CD8-positive, alpha-beta memory T cell (primary cell): ENCODE measurements around the gene CHMP5. TPM values are rescaled to one million over a fixed set of nuclear protein-coding genes. Genes with fewer than 3 reads are reported as not detected.

Source experiments
- CTCF ChIA-PET: fragments of 350-600 bp; sonication (Branson Sonifier 250); formaldehyde crosslinking; loops from one replicate; lab custom pipeline; 2021; ENCODE audit warnings: antibody characterized with exemption; lab: Charles Lee
- POLR2A ChIA-PET: fragments of 350-600 bp; sonication (Branson Sonifier 250); formaldehyde crosslinking; loops from one replicate; lab custom pipeline; 2021; ENCODE audit warnings: antibody characterized with exemption; lab: Charles Lee
- DNase-seq, 5 donors: peaks; one replicate each; pipeline versions ENCODE4 v3.0.0 to v3.0.0-alpha.2; 2020 to 2022; ENCODE audit warnings: mixed read lengths in 1 of 5
- H3K27ac ChIP-seq: one replicate; pipeline ENCODE4 v1.7.0; 2013; ENCODE audit warnings: low read depth, mild to moderate bottlenecking, low read length, moderate library complexity
- H3K27me3 ChIP-seq: 2 replicates; pipeline ENCODE4 v1.7.0; 2013; ENCODE audit warnings: low read length, mild to moderate bottlenecking; ENCODE audit not compliant: insufficient read depth, poor library complexity, severe bottlenecking
- H3K36me3 ChIP-seq: 2 replicates; pipeline ENCODE4 v1.7.0; 2013; ENCODE audit warnings: mild to moderate bottlenecking, low read length, moderate library complexity; ENCODE audit not compliant: insufficient read depth
- H3K4me1 ChIP-seq: 2 replicates; pipeline ENCODE4 v1.7.0; 2013; ENCODE audit warnings: mild to moderate bottlenecking, low read length, moderate library complexity; ENCODE audit not compliant: insufficient read depth
- H3K4me3 ChIP-seq: 2 replicates; pipeline ENCODE4 v1.7.0; 2013; ENCODE audit warnings: mild to moderate bottlenecking, low read length
- H3K9me3 ChIP-seq: 2 replicates; pipeline ENCODE4 v1.7.0; 2013; ENCODE audit warnings: mild to moderate bottlenecking, low read length
- H3K27ac Mint-ChIP-seq, 8 donors: one replicate each; pipeline ENCODE4 v1.8.0; 2020 to 2021; ENCODE audit warnings: mixed read lengths in 8 of 8, mild to moderate bottlenecking in 6 of 8, inconsistent platforms in 3 of 8, moderate library complexity in 3 of 8
- H3K27me3 Mint-ChIP-seq, 2 donors: one replicate each; pipeline ENCODE4 v1.8.0; 2020 to 2021; ENCODE audit warnings: mixed read lengths in 2 of 2, mild to moderate bottlenecking in 1 of 2, moderate library complexity in 1 of 2
- H3K36me3 Mint-ChIP-seq, 3 donors: one replicate each; pipeline ENCODE4 v1.8.0; 2020 to 2021; ENCODE audit warnings: mixed read lengths in 3 of 3, inconsistent platforms in 1 of 3, mild to moderate bottlenecking in 1 of 3
- H3K4me1 Mint-ChIP-seq, 3 donors: one replicate each; pipeline ENCODE4 v1.8.0; 2020 to 2021; ENCODE audit warnings: mixed read lengths in 3 of 3, inconsistent platforms in 1 of 3, mild to moderate bottlenecking in 1 of 3
- H3K4me3 Mint-ChIP-seq, 7 donors: one replicate each; pipeline ENCODE4 v1.8.0; 2020 to 2021; ENCODE audit warnings: mixed read lengths in 7 of 7, mild to moderate bottlenecking in 6 of 7, moderate library complexity in 4 of 7, inconsistent platforms in 2 of 7
- H3K9me3 Mint-ChIP-seq, 5 donors: one replicate each; pipeline ENCODE4 v1.8.0; 2020 to 2022; ENCODE audit warnings: mixed read lengths in 5 of 5, mild to moderate bottlenecking in 3 of 5, moderate library complexity in 2 of 5, inconsistent platforms in 1 of 5
- polyA plus RNA-seq: library from polyadenylated mRNA; unstranded; fragments of 300-500 nt; fragmentation: Illumina TruSeq; gene quantifications from one replicate; pipeline ENCODE4 v1.2.3, GENCODE V29; 2021
- total RNA-seq, 2 experiments: library from RNA; stranded (reverse); gene quantifications; one replicate each; pipeline ENCODE4 v1.2.3, GENCODE V29; 2021

Gene CHMP5
- total and polyA plus RNA-seq, 3 experiments from 2014 or later: 42.6 to 55.0 (median 54.3) TPM

DNA sequence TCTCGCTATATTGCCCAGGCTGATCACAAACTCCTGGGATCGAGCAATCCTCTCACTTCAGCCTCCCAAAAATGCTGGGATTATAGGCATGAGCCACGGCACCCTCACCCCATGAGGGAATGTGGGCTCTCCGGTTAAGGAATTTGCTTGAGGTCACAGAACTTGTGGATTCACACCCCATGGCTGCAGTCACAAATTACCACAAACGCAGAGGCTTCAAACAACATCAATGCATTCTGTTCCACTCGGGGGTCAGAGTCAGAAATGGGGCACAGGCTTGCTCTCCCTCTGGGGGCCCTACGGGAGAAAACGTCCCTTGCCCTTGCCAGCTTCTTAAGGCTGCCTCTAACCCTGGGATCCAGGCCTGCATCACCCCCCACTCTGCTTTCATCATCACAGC, 37.1 kb upstream of the CHMP5 start:
- CTCF ChIA-PET: interaction anchor here (2.0 kb wide), 1 partner anchor 146 kb away, joined by 7 read pairs; no protein-coding TSS in a partner anchor
- no peak overlapping the region for H3K27ac Mint-ChIP-seq
- Histone ChIP-seq H3K4me1 (no peaks in the 10 kb centered on the region), H3K9me3 (no peaks in the 10 kb centered on the region), H3K27me3 (no peaks in the 10 kb centered on the region), H3K4me3 (no peak overlapping the region), H3K27ac (no peak overlapping the region), H3K36me3 (no peaks in the 10 kb centered on the region)
- POLR2A ChIA-PET: no interaction called here
- no peaks in the 10 kb centered on the region for H3K36me3 Mint-ChIP-seq
- H3K9me3 Mint-ChIP-seq: no peaks in the 10 kb centered on the region
- DNase-seq: no peak
- no peak overlapping the region for H3K4me3 Mint-ChIP-seq
- H3K4me1 Mint-ChIP-seq: peaks cover 3 to 10% (median 6%) of the 10 kb centered on the region in 3 donors
- H3K27me3 Mint-ChIP-seq: peaks cover 3 to 8% of the 10 kb centered on the region in 2 donors

DNA sequence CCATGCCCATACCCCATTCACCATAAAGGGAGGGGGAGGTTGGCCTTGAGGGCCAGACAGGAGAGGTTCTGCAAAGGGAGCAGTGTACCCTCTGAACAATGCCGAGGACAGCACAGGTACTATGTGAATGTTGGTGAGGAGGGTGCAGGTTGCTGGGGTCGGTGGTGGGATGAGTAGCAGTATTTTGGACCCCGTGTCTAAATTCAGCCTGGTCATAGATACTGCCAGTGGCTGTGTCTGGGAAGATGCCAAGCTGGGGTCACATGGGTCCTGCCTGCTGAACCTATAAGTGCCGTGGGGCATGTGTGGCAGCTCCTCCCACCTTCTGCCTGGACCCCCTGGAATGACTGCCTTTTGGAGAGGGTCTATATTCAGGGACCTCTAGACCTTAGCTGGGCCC, 36.2 kb upstream of the CHMP5 start:
- POLR2A ChIA-PET: no interaction called here
- Mint-ChIP-seq H3K4me3 (no peak overlapping the region), H3K9me3 (no peaks in the 10 kb centered on the region), H3K27ac (peak overlapping the region in 1 of 8 donors; percentile 71), H3K4me1 (peaks cover 3 to 10% (median 6%) of the 10 kb centered on the region in 3 donors), H3K36me3 (no peaks in the 10 kb centered on the region), H3K27me3 (peaks cover 4 to 8% of the 10 kb centered on the region in 2 donors)
- Histone ChIP-seq H3K36me3 (no peaks in the 10 kb centered on the region), H3K27me3 (no peaks in the 10 kb centered on the region), H3K27ac (no peak overlapping the region), H3K9me3 (no peaks in the 10 kb centered on the region), H3K4me3 (no peak overlapping the region), H3K4me1 (no peaks in the 10 kb centered on the region)
- CTCF ChIA-PET: no interaction called here
- no peak for DNase-seq

DNA sequence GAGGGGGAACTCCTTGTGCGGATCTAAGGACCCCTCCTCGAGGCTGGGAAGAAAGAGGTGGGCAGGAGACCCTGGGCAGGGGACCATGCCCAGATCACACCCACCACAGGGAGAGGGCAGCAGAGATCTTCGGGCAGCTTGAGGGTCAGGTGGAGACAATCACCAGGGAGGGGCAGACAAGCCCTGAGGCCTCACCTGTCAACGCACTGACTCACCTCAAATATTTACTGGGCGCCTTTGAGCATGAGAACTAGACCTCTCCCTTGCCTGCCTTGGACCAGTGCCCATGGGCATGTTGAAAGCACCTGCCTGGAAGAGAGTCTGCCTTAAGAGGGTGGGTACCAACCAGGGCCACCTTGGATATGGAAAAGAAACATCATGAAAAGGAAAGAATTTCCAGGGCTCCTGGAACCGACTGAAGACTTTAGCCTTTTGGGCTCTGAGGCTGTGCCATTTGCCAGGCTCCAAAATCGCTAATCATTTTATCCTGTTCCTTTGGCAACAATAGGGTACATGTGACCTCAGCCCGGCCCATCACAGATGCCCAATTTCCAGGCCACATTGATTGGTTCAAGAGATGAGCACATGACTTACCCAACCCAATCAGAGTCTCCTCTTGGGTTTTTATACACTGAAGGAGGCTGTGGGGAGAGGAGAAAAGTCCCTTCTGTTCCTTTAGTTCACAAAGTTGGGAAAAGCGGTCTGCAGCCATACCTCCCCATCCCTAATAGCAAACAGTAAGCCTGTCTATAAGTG, 35.3 kb upstream of the CHMP5 start:
- Histone ChIP-seq H3K4me3 (no peak overlapping the region), H3K4me1 (no peaks in the 10 kb centered on the region), H3K9me3 (no peaks in the 10 kb centered on the region), H3K36me3 (no peaks in the 10 kb centered on the region), H3K27me3 (no peaks in the 10 kb centered on the region), H3K27ac (no peak overlapping the region)
- Mint-ChIP-seq H3K36me3 (peaks cover 0 to under 1% (median 0%) of the 10 kb centered on the region in 3 donors), H3K27me3 (peaks cover 4 to 8% of the 10 kb centered on the region in 2 donors), H3K4me3 (no peak overlapping the region), H3K9me3 (no peaks in the 10 kb centered on the region), H3K27ac (peak overlapping the region in 1 of 8 donors; percentile 31), H3K4me1 (peaks cover 3 to 10% (median 6%) of the 10 kb centered on the region in 3 donors)
- DNase-seq: no peak
- CTCF ChIA-PET: no interaction called here
- POLR2A ChIA-PET: no interaction called here

DNA sequence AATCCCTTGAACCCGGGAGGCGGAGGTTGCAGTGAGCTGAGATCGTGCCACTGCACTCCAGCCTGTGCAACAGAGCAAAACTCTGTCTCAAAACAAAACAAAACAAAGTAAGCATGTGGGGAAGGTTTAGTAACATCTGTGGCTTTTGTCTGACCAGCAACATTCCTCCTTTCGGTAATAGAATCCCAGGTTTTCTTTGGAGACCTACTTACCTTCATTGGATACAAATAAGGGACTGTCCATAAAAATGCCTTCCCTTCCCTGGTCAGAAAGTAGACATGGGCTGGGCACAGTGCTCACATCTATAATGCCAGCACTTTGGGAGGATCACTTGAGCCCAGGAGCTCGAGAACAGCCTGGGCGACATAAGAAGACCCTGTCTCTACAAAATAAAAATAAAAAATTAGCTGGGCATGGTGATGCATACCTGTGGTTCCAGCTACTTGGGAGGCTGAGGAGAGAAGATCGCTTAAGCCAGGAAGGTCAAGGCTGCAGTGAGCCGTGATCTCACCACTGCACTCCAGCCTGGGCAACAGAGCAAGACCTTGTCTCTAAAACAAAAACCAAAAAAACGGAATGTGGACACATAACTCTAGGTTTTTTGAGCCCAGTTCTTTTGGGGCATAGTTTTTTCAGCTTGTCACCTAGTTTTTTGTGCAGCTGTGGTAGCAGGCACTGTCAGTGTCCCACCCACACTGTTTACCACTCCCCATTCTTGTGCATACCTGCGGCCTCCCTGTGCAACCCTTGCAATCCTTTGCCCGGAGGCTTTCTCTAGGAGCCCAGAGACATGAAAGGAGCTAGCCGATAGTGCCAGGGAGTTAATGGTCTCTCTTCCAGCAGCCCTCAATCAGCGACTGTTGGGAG, 33.9 kb upstream of the CHMP5 start:
- Mint-ChIP-seq H3K4me3 (no peak overlapping the region), H3K9me3 (no peaks in the 10 kb centered on the region), H3K4me1 (peaks cover 0 to under 1% (median 0%) of the 10 kb centered on the region in 3 donors), H3K27me3 (peaks cover 6 to 7% of the 10 kb centered on the region in 2 donors), H3K27ac (no peak overlapping the region), H3K36me3 (peaks cover 0 to 4% (median 0%) of the 10 kb centered on the region in 3 donors)
- H3K27ac ChIP-seq: no peak overlapping the region
- H3K9me3 ChIP-seq: no peaks in the 10 kb centered on the region
- POLR2A ChIA-PET: no interaction called here
- H3K4me1 ChIP-seq: no peaks in the 10 kb centered on the region
- H3K36me3 ChIP-seq: no peaks in the 10 kb centered on the region
- H3K27me3 ChIP-seq: no peaks in the 10 kb centered on the region
- no peak overlapping the region for H3K4me3 ChIP-seq
- CTCF ChIA-PET: no interaction called here
- no peak for DNase-seq

DNA sequence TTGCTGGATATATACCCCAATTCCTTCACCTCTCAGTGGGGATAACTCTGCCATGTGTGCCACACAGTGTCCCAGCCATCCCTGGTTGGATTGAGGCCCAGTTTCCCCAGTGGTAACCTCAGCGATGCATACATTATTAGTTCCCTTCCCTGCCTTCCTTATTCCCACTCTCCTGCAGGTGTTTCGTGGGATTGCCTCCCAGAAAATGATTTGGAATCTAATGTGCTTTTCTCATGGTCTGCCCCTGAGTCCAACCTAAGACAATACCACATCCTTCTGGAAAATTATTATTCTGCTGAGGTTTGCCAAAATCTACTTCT, 33.3 kb upstream of the CHMP5 start:
- no peak overlapping the region for H3K27ac ChIP-seq
- POLR2A ChIA-PET: no interaction called here
- Mint-ChIP-seq H3K4me1 (no peaks in the 10 kb centered on the region), H3K36me3 (peaks cover 0 to 4% (median 0%) of the 10 kb centered on the region in 3 donors), H3K9me3 (no peaks in the 10 kb centered on the region), H3K27me3 (peaks cover 8 to 11% of the 10 kb centered on the region in 2 donors), H3K4me3 (no peak overlapping the region), H3K27ac (no peak overlapping the region)
- H3K4me3 ChIP-seq: no peak overlapping the region
- no peaks in the 10 kb centered on the region for H3K27me3 ChIP-seq
- CTCF ChIA-PET: no interaction called here
- no peaks in the 10 kb centered on the region for H3K36me3 ChIP-seq
- no peak for DNase-seq
- no peaks in the 10 kb centered on the region for H3K4me1 ChIP-seq
- H3K9me3 ChIP-seq: no peaks in the 10 kb centered on the region

DNA sequence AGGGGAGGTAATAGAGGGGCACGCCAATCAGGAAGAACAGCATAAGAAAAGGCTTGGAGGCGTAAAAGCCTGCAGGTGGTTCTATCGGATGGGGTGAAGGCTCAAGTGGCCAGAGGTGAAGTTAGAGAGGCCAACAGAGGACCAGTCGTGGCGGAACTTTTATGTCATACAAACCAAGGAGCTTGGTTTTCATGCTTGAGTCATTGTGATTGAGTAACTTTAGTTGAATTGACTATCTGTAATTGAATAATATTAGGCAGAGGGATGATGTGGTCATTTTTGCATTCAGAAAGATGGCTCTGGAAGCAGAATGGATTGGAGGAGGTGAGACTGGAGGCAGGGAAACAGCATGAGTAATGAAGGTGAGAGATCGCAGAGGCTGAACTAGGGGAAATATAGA, 32.0 kb upstream of the CHMP5 start:
- POLR2A ChIA-PET: no interaction called here

DNA sequence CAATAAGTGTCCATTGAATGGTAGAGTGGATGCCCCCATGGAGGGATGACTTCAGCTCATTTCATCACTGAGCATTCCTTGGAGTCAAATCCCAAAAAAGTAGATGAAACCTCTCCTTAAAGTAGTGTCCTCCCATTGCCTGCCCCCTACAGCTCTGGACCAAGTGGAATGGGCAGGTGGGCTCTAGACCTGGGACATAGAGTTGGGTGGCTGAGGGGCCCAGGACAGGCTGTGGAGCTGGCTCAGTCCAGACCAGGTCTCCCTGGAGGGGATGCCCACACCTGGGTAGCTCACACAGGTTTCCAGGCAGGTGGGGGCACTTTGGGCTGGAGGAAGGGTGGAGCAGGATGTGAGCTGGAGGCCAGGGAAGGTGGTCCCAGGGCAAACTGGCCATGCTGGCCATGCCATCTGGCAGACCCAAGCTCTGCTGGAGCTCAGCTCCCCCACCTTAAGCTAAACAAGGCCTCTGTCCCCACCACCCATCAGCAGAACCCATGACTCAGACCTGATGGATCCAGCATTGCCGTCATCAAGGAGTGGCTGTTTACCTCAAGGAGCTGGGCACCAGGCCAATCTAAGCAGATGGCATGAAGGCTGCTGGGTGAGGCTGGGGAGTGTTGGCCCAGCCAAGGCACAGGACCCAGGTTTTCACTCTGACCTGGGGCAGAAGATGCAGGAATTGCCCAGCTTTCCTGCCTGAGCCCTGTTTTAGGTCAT, 31.1 kb upstream of the CHMP5 start:
- peak overlapping the region in 1 of 8 donors; percentile 80 for H3K27ac Mint-ChIP-seq
- no peaks in the 10 kb centered on the region for H3K9me3 Mint-ChIP-seq
- no peaks in the 10 kb centered on the region for H3K4me1 Mint-ChIP-seq
- CTCF ChIA-PET: interaction anchor here (0.8 to 1.6 kb wide), 2 partner anchors 64 to 83 kb away, joined by 3 read pairs; no protein-coding TSS in a partner anchor
- peaks cover 8 to 15% of the 10 kb centered on the region in 2 donors for H3K27me3 Mint-ChIP-seq
- Histone ChIP-seq H3K27ac (no peak overlapping the region), H3K36me3 (no peaks in the 10 kb centered on the region), H3K27me3 (no peaks in the 10 kb centered on the region), H3K4me3 (no peak overlapping the region), H3K9me3 (no peaks in the 10 kb centered on the region), H3K4me1 (no peaks in the 10 kb centered on the region)
- peak overlapping the region in 1 of 7 donors; percentile 76 for H3K4me3 Mint-ChIP-seq
- DNase-seq: no peak
- POLR2A ChIA-PET: interaction anchor here (0.5 kb wide), 1 partner anchor 157 kb away, joined by 7 read pairs; no protein-coding TSS in a partner anchor
- peaks cover 0 to 4% (median 0%) of the 10 kb centered on the region in 3 donors for H3K36me3 Mint-ChIP-seq

More for the DNA sequence above, 32.0 kb upstream of the CHMP5 start:
- H3K27me3 ChIP-seq: no peaks in the 10 kb centered on the region
- no peak overlapping the region for H3K4me3 ChIP-seq
- Mint-ChIP-seq H3K36me3 (peaks cover 0 to 4% (median 0%) of the 10 kb centered on the region in 3 donors), H3K27me3 (peaks cover 8 to 15% of the 10 kb centered on the region in 2 donors), H3K4me3 (no peak overlapping the region), H3K9me3 (no peaks in the 10 kb centered on the region), H3K27ac (no peak overlapping the region), H3K4me1 (no peaks in the 10 kb centered on the region)
- no peak for DNase-seq
- H3K36me3 ChIP-seq: no peaks in the 10 kb centered on the region
- H3K9me3 ChIP-seq: no peaks in the 10 kb centered on the region
- H3K27ac ChIP-seq: no peak overlapping the region
- CTCF ChIA-PET: no interaction called here
- H3K4me1 ChIP-seq: no peaks in the 10 kb centered on the region
